SK-N-SH treated with all-trans-retinoic acid at 6 μM for 48 hours (cell line): ENCODE data around the gene OR4D6.

ENCODE experiments used
- ARNTL ChIP-seq: fragments of 450-650 bp; formaldehyde crosslinking; IDR thresholded peaks from 2 replicates; pipeline ENCODE4 v1.5.0; 2020; ENCODE audit warnings: low read depth, mild to moderate bottlenecking, moderate library complexity, borderline replicate concordance
- ESRRG ChIP-seq: fragments of 250-450 bp; sonication (Bioruptor Pico); IDR thresholded peaks from 2 replicates; pipeline ENCODE4 v1.6.1; 2021; ENCODE audit warnings: mild to moderate bottlenecking
- ISL1 ChIP-seq: fragments of 250-450 bp; sonication (Bioruptor Pico); IDR thresholded peaks from 2 replicates; pipeline ENCODE4 v2.1.2; 2022; ENCODE audit warnings: mild to moderate bottlenecking, moderate library complexity
- PATZ1 ChIP-seq: fragments of 250-450 bp; sonication (Bioruptor Pico); IDR thresholded peaks from 2 replicates; pipeline ENCODE4 v1.8.0; 2020; ENCODE audit warnings: mild to moderate bottlenecking, moderate library complexity, borderline replicate concordance
- RARB ChIP-seq: fragments of 250-450 bp; sonication (Bioruptor Pico); IDR thresholded peaks from 2 replicates; pipeline ENCODE4 v1.8.0; 2021; ENCODE audit warnings: mild to moderate bottlenecking, moderate library complexity
- ZFP3 ChIP-seq: fragments of 250-450 bp; sonication (Bioruptor Pico); IDR thresholded peaks from 2 replicates; pipeline ENCODE4 v1.5.0; 2020; ENCODE audit warnings: mild to moderate bottlenecking, moderate library complexity
- ZFP30 ChIP-seq: fragments of 450-650 bp; formaldehyde crosslinking; IDR thresholded peaks from 2 replicates; pipeline ENCODE4 v1.5.0; 2022; ENCODE audit warnings: mild to moderate bottlenecking, moderate library complexity
- ZNF565 ChIP-seq: fragments of 450-650 bp; formaldehyde crosslinking; conservative IDR thresholded peaks from 2 replicates; pipeline ENCODE4 v1.5.0; 2020; ENCODE audit warnings: low read depth, mild to moderate bottlenecking, moderate library complexity
- ZNF70 ChIP-seq: fragments of 450-650 bp; formaldehyde crosslinking; IDR thresholded peaks from 2 replicates; pipeline ENCODE4 v1.5.0; 2020; ENCODE audit warnings: mild to moderate bottlenecking, moderate library complexity
- ZNF8 ChIP-seq: fragments of 450-650 bp; formaldehyde crosslinking; IDR thresholded peaks from 2 replicates; pipeline ENCODE4 v1.5.0; 2020; ENCODE audit warnings: mild to moderate bottlenecking, moderate library complexity
- TF ChIP-seq, protein P1 (sequence below): fragments of 250-450 bp; sonication (Bioruptor Pico); IDR thresholded peaks from 2 replicates; pipeline ENCODE4 v1.5.0; 2020; ENCODE audit warnings: mild to moderate bottlenecking, moderate library complexity
- TF ChIP-seq, protein P2 (sequence below): fragments of 250-450 bp; sonication (Bioruptor Pico); IDR thresholded peaks from 2 replicates; pipeline ENCODE4 v1.5.1; 2020; ENCODE audit warnings: low read depth, mild to moderate bottlenecking, moderate library complexity
- TF ChIP-seq, protein P3 (sequence below): fragments of 250-450 bp; sonication (Bioruptor Pico); IDR thresholded peaks from 2 replicates; pipeline ENCODE4 v1.5.1; 2021; ENCODE audit warnings: mild to moderate bottlenecking, moderate library complexity

DNA sequence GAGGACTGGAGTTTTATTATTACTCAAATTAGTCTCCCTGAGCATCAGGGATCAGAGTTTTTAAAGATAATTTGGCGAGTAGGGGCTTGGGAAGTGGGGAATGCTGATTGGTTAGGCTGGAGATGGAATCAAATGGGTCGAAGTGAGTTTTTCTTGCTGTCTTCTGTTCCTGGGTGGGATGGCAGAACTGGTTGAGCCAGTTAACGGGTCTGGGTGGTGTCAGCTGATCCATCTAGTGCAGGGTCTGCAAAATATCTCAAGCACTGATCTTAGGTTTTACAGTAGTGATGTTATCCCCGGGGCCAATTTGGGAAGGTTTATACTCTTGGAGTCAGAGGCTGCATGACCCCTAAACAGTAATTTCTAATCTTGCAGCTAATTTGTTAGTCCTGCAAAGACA, 31.6 kb upstream of the OR4D6 start:
- no peak for TF ChIP-seq ZFP3
- TF ChIP-seq RARB (CRISPR knock-in tag) = no peak
- TF ChIP-seq, protein P1, sequence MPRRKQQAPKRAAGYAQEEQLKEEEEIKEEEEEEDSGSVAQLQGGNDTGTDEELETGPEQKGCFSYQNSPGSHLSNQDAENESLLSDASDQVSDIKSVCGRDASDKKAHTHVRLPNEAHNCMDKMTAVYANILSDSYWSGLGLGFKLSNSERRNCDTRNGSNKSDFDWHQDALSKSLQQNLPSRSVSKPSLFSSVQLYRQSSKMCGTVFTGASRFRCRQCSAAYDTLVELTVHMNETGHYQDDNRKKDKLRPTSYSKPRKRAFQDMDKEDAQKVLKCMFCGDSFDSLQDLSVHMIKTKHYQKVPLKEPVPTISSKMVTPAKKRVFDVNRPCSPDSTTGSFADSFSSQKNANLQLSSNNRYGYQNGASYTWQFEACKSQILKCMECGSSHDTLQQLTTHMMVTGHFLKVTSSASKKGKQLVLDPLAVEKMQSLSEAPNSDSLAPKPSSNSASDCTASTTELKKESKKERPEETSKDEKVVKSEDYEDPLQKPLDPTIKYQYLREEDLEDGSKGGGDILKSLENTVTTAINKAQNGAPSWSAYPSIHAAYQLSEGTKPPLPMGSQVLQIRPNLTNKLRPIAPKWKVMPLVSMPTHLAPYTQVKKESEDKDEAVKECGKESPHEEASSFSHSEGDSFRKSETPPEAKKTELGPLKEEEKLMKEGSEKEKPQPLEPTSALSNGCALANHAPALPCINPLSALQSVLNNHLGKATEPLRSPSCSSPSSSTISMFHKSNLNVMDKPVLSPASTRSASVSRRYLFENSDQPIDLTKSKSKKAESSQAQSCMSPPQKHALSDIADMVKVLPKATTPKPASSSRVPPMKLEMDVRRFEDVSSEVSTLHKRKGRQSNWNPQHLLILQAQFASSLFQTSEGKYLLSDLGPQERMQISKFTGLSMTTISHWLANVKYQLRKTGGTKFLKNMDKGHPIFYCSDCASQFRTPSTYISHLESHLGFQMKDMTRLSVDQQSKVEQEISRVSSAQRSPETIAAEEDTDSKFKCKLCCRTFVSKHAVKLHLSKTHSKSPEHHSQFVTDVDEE (CRISPR knock-in tag) = no peak
- no peak for TF ChIP-seq ARNTL (CRISPR knock-in tag)
- no peak for TF ChIP-seq PATZ1 (CRISPR knock-in tag)
- TF ChIP-seq ZFP30 (CRISPR knock-in tag) = no peak
- TF ChIP-seq ISL1 = no peak
- TF ChIP-seq, protein P2, sequence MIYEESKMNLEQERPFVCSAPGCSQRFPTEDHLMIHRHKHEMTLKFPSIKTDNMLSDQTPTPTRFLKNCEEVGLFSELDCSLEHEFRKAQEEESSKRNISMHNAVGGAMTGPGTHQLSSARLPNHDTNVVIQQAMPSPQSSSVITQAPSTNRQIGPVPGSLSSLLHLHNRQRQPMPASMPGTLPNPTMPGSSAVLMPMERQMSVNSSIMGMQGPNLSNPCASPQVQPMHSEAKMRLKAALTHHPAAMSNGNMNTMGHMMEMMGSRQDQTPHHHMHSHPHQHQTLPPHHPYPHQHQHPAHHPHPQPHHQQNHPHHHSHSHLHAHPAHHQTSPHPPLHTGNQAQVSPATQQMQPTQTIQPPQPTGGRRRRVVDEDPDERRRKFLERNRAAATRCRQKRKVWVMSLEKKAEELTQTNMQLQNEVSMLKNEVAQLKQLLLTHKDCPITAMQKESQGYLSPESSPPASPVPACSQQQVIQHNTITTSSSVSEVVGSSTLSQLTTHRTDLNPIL (CRISPR knock-in tag) = no peak
- no peak for TF ChIP-seq ESRRG (CRISPR knock-in tag)
- TF ChIP-seq, protein P3, sequence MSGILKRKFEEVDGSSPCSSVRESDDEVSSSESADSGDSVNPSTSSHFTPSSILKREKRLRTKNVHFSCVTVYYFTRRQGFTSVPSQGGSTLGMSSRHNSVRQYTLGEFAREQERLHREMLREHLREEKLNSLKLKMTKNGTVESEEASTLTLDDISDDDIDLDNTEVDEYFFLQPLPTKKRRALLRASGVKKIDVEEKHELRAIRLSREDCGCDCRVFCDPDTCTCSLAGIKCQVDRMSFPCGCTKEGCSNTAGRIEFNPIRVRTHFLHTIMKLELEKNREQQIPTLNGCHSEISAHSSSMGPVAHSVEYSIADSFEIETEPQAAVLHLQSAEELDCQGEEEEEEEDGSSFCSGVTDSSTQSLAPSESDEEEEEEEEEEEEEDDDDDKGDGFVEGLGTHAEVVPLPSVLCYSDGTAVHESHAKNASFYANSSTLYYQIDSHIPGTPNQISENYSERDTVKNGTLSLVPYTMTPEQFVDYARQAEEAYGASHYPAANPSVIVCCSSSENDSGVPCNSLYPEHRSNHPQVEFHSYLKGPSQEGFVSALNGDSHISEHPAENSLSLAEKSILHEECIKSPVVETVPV (CRISPR knock-in tag) = no peak
- no peak for TF ChIP-seq ZNF565 (CRISPR knock-in tag)
- TF ChIP-seq ZNF70 (CRISPR knock-in tag) = no peak
- TF ChIP-seq ZNF8 = no peak
